ENCODE measurements around the gene SYT2. TPM values are rescaled to one million over a fixed set of nuclear protein-coding genes. Genes with fewer than 3 reads are reported as not detected.

SYT2 gene
- total RNA-seq, 2 experiments from 2014 or later, result not detected

GRCh38 chr1:202663131-202663530 is 47.1 kb downstream of the SYT2 start:
- CTCF ChIA-PET, result no interaction called here
- Mint-ChIP-seq H3K27me3 (peaks cover 13% of the 10 kb centered on the region), H3K9me3 (no peaks in the 10 kb centered on the region), H3K4me3 (no peak overlapping the region), H3K27ac (no peak overlapping the region), H3K36me3 (no peaks in the 10 kb centered on the region), H3K4me1 (ENCODE audit: low read depth) (no peaks in the 10 kb centered on the region)
- no peak for DNase-seq
- POLR2A ChIA-PET, result no interaction called here
- intact Hi-C loops (cut with micrococcal nuclease), result no loop called here

- DNase-seq, result no peak
- intact Hi-C loops (cut with micrococcal nuclease), result no loop called here
- no peaks in the 10 kb centered on the region for H3K36me3 Mint-ChIP-seq
- H3K9me3 Mint-ChIP-seq, result no peaks in the 10 kb centered on the region
- no peak overlapping the region for H3K4me3 Mint-ChIP-seq
- no peak overlapping the region for H3K27ac Mint-ChIP-seq
- ChIA-PET POLR2A (no interaction called here), CTCF (interaction anchor here (1.3 kb wide), 1 partner anchor 56 kb away, joined by 6 read pairs; no protein-coding TSS in a partner anchor)
- H3K27me3 Mint-ChIP-seq, result peaks cover 13% of the 10 kb centered on the region
- no peaks in the 10 kb centered on the region for H3K4me1 Mint-ChIP-seq (ENCODE audit: low read depth)
Observed at GRCh38 chr1:202662081-202662480, 48.2 kb downstream of the SYT2 start.

DNA sequence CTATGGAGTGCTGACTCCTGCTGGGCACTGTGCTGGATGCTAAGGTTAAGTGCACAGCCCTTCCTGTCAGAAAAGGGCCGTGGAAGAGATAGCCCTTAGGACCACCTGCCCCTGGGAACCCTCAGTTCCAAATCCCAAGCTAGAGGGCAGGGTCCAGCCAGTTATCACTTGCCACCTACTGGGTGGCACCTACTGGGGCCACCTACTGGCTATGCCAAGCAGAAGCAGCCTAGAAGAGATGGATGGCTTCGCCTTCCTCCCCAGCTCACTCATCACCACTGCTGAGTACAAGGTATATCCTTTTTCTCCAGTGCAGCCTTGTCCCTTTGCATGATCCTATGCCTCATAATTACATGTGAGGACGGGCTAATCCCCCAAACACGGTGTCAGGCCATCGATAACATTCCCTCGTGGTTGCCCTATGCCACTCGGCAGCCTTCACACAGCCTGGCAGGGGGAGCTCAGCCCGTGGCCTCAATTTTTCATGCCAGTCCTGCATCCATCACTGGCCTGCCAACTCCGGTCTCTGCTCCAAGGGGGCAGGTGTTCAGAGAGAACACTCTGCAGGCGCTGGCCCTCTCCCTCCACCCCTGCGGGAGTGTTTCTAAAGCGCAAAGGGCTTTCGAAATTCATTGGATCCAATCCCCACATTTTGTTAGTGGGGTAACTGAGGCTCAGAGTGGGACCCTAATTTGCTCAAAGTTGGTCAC is 49.0 kb downstream of the SYT2 start:
- no peaks in the 10 kb centered on the region for H3K36me3 Mint-ChIP-seq
- POLR2A ChIA-PET, result no interaction called here
- H3K9me3 Mint-ChIP-seq, result no peaks in the 10 kb centered on the region
- no peaks in the 10 kb centered on the region for H3K4me1 Mint-ChIP-seq (ENCODE audit: low read depth)
- peaks cover 13% of the 10 kb centered on the region for H3K27me3 Mint-ChIP-seq
- DNase-seq, result no peak
- no peak overlapping the region for H3K27ac Mint-ChIP-seq
- intact Hi-C loops (cut with micrococcal nuclease), result no loop called here
- CTCF ChIA-PET, result interaction anchor here (1.3 to 1.5 kb wide), 2 partner anchors 57 to 197 kb away, joined by 6 read pairs; no protein-coding TSS in a partner anchor
- no peak overlapping the region for H3K4me3 Mint-ChIP-seq

- Mint-ChIP-seq H3K36me3 (no peaks in the 10 kb centered on the region), H3K27me3 (peaks cover 12% of the 10 kb centered on the region), H3K27ac (no peak overlapping the region), H3K9me3 (no peaks in the 10 kb centered on the region), H3K4me3 (no peak overlapping the region), H3K4me1 (ENCODE audit: low read depth) (no peaks in the 10 kb centered on the region)
- CTCF ChIA-PET, result interaction anchor here (1.1 to 1.4 kb wide), 2 partner anchors 16 to 60 kb away, joined by 3 to 5 read pairs; no protein-coding TSS in a partner anchor
- intact Hi-C loops (cut with micrococcal nuclease), result no loop called here
- POLR2A ChIA-PET, result no interaction called here
- DNase-seq, result no peak
Observed at GRCh38 chr1:202659974-202660373, 50.3 kb downstream of the SYT2 start.

DNA sequence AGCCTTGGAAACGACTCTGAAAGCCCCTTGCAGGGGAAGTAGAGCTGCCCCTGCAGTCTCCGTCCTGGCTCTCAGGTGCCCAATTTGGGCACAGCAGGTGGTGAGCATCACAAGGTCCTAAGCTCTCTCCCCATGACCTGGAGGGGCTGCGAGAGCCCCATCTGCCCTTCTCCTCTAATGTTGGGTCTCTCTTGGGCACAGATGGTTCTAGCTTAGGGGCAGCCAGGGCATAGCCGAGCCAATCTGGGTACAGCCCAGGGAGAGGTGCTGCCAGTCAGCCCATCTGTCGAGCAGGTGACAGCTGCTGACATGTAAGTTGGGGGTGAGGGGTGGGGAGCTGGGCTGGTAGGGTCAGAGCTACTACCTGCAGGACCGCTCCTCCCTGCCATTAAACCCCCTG is 50.7 kb downstream of the SYT2 start:
- DNase-seq, result no peak
- no peaks in the 10 kb centered on the region for H3K36me3 Mint-ChIP-seq
- intact Hi-C loops (cut with micrococcal nuclease), result no loop called here
- no peaks in the 10 kb centered on the region for H3K9me3 Mint-ChIP-seq
- H3K27me3 Mint-ChIP-seq, result peaks cover 12% of the 10 kb centered on the region
- ChIA-PET POLR2A (no interaction called here), CTCF (interaction anchor here (1.1 to 1.4 kb wide), 2 partner anchors 16 to 60 kb away, joined by 3 to 5 read pairs; no protein-coding TSS in a partner anchor)
- H3K27ac Mint-ChIP-seq, result no peak overlapping the region
- H3K4me3 Mint-ChIP-seq, result no peak overlapping the region
- H3K4me1 Mint-ChIP-seq (ENCODE audit: low read depth), result no peaks in the 10 kb centered on the region

GRCh38 chr1:202658769-202659168 is 51.5 kb downstream of the SYT2 start:
- no peak for DNase-seq
- H3K27ac Mint-ChIP-seq, result no peak overlapping the region
- H3K4me1 Mint-ChIP-seq (ENCODE audit: low read depth), result no peaks in the 10 kb centered on the region
- ChIA-PET POLR2A (no interaction called here), CTCF (no interaction called here)
- H3K4me3 Mint-ChIP-seq, result no peak overlapping the region
- H3K36me3 Mint-ChIP-seq, result no peaks in the 10 kb centered on the region
- peaks cover 12% of the 10 kb centered on the region for H3K27me3 Mint-ChIP-seq
- intact Hi-C loops (cut with micrococcal nuclease), result no loop called here
- H3K9me3 Mint-ChIP-seq, result no peaks in the 10 kb centered on the region

GRCh38 chr1:202658251-202658759 is 51.9 kb downstream of the SYT2 start:
- no peaks in the 10 kb centered on the region for H3K36me3 Mint-ChIP-seq

DNA sequence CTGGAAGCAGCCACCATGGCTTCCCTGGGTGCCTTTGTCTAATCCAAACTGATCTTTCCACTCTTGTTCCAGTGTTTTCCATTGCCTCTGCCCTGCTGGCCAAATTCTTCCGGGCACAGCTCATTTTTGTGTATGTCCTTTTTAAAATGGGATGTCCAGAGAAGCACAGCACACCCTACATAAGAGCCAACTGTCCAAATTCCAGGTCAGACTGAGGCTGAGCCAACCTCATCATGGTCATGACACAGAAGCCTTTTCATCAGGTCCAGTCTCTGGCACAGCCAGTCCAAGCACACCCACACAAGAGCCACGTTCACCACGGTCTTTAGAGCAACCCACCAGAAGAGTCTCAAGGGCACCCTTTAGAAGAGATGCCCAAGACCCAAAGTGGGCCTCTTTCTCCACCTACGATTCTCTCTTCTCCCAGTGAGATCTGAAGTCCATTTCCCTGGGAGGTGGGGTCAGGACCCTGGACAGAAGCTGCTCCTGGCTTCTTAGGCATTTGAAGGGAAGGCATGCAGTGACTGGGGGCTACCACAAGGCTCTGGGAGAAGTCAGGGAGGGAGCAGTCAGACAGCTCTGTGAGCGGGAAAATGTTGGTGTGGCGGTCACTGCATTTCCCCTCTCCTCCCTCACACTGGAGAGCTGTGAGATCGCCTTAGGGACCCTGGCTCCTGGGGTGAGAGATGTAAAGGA is 53.2 kb downstream of the SYT2 start:
- DNase-seq, result no peak
- ChIA-PET POLR2A (no interaction called here), CTCF (interaction anchor here (0.8 kb wide), 1 partner anchor 63 kb away, joined by 3 read pairs; no protein-coding TSS in a partner anchor)
- intact Hi-C loops (cut with micrococcal nuclease), result no loop called here
- no peaks in the 10 kb centered on the region for H3K36me3 Mint-ChIP-seq
- no peak overlapping the region for H3K4me3 Mint-ChIP-seq
- peaks cover 5% of the 10 kb centered on the region for H3K27me3 Mint-ChIP-seq
- no peaks in the 10 kb centered on the region for H3K4me1 Mint-ChIP-seq (ENCODE audit: low read depth)
- H3K27ac Mint-ChIP-seq, result no peak overlapping the region
- no peaks in the 10 kb centered on the region for H3K9me3 Mint-ChIP-seq

More at GRCh38 chr1:202658251-202658759, 51.9 kb downstream of the SYT2 start:
- Mint-ChIP-seq H3K27ac (no peak overlapping the region), H3K27me3 (peaks cover 11% of the 10 kb centered on the region), H3K4me1 (ENCODE audit: low read depth) (no peaks in the 10 kb centered on the region), H3K9me3 (no peaks in the 10 kb centered on the region), H3K4me3 (no peak overlapping the region)
- intact Hi-C loops (cut with micrococcal nuclease), result no loop called here
- ChIA-PET CTCF (interaction anchor here (0.8 kb wide), 1 partner anchor 61 kb away, joined by 3 read pairs; no protein-coding TSS in a partner anchor), POLR2A (no interaction called here)
- DNase-seq, result no peak

DNA sequence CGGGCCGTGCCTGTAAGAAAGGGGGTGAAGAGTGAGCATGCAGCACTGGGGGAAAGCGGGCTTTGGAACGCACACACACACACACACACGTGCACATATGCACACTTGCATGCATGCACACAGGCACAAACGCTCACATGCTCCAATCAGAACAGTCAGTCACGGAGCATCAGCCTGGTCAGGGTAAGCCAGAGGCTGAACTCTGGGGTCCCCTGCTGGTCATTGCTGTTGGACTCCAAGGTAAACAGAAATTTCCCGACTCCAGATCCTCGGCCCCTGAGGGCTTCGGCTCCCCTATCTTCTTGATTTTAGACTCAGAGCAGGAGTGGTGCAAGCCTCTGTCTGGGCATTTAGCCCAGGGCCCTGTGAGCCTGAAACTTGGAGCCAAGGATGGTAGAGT is 54.2 kb downstream of the SYT2 start:
- intact Hi-C loops (cut with micrococcal nuclease), result no loop called here
- no peak overlapping the region for H3K27ac Mint-ChIP-seq
- H3K27me3 Mint-ChIP-seq, result peaks cover 5% of the 10 kb centered on the region
- H3K4me3 Mint-ChIP-seq, result no peak overlapping the region
- no peaks in the 10 kb centered on the region for H3K4me1 Mint-ChIP-seq (ENCODE audit: low read depth)
- no peak for DNase-seq
- CTCF ChIA-PET, result no interaction called here
- H3K9me3 Mint-ChIP-seq, result no peaks in the 10 kb centered on the region
- POLR2A ChIA-PET, result no interaction called here
- no peaks in the 10 kb centered on the region for H3K36me3 Mint-ChIP-seq

DNA sequence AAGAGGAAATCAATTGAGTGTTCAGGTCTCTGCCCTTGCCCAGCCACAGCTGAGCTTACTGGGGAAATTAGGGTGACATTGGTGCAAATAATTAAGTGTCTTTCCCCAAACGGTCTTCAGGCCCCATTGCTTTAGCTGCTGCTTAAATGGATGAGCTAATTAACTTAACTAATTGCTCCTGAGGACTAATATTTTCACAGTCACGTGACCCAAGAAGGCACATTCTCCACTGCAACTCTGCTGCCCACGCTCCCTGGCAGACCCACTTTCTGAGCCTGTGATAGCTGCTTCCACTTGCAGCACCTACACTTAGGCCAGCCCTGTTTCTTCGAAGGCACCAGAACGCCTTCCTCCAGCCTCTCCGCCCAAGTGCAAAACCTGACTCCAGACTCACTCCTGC is 56.2 kb downstream of the SYT2 start:
- no peak overlapping the region for H3K27ac Mint-ChIP-seq
- H3K27me3 Mint-ChIP-seq, result peaks cover 6% of the 10 kb centered on the region
- ChIA-PET POLR2A (no interaction called here), CTCF (no interaction called here)
- DNase-seq, result no peak
- intact Hi-C loops (cut with micrococcal nuclease), result no loop called here
- no peaks in the 10 kb centered on the region for H3K9me3 Mint-ChIP-seq
- H3K4me3 Mint-ChIP-seq, result no peak overlapping the region
- H3K4me1 Mint-ChIP-seq (ENCODE audit: low read depth), result no peaks in the 10 kb centered on the region
- H3K36me3 Mint-ChIP-seq, result no peaks in the 10 kb centered on the region

DNA sequence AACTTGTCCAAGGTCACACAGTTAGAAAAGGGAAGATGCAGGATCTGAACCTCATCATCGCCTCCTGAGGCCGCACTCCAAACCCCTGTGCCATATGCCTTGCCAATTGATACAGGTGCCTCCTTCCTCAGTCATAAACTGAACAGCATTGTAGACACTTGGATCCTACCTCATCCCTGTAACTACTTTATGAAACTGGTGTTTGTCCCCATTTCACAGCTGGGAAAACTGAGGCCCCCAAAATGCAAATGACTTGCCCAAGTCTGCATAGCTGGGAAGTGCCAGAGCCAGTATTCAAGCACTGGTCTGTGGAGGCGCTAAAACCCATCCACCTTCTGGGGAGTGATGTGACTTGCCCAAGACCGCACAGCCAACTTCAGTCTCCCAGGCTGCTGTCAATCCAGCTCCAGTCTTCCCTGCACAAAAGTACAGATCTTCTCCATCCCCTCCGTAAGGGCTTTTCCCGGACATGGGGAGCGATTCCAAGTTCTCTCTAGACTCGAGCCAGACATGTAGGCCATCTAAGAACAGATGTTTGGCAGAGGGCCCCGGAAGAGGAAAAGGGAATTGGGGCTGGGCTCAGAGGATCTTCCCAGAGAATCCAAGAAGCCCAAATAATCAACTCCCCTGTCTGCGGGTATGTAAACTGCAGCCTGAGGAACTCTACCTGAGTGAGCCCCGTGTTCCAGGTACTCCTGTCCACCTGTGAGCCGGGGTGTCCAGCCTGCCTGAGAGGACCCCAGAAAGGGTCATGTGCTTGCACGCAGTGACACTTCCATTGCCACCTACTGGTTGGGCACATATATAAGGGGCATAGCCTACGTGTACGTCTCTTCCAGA is 60.5 kb downstream of the SYT2 start:
- intact Hi-C loops (cut with micrococcal nuclease), result no loop called here
- no peak for DNase-seq
- Mint-ChIP-seq H3K27ac (no peak overlapping the region), H3K27me3 (peaks cover 13% of the 10 kb centered on the region), H3K9me3 (no peaks in the 10 kb centered on the region), H3K36me3 (no peaks in the 10 kb centered on the region), H3K4me3 (no peak overlapping the region), H3K4me1 (ENCODE audit: low read depth) (no peaks in the 10 kb centered on the region)
- POLR2A ChIA-PET, result no interaction called here
- CTCF ChIA-PET, result no interaction called here

DNA sequence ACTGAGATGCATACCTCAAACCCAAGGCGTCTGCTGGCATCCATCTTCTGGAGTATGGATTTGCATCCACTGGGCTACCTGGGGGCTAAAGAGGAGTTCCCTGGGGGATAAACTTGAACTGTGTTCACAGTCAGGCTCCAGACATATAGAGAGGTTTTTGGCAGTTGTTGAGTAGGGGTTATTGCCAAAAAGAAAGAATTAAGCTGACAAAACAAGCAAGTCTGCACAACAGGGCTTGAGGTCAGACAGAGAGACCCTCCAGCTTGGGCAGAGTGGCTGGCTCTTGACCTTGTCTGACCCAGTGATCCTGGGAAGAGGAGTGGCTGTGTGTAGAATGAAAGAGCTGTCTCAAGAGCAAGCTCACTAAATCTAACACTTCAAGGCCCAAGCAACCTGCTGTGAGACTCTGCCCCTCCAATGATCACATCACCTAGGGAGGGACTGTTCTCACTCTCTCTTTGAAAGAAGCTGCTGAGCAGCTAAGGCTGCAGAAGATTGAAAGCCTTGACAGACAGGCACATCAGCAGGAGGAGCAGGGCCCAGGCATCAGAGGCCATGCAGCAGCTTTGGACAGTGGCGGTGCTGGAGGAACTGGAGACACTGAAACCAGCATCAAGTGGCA is 61.5 kb downstream of the SYT2 start:
- Mint-ChIP-seq H3K4me1 (ENCODE audit: low read depth) (peaks cover 7% of the 10 kb centered on the region), H3K4me3 (no peak overlapping the region), H3K27ac (no peak overlapping the region), H3K9me3 (no peaks in the 10 kb centered on the region), H3K36me3 (no peaks in the 10 kb centered on the region), H3K27me3 (peaks cover 24% of the 10 kb centered on the region)
- ChIA-PET POLR2A (no interaction called here), CTCF (interaction anchor here (0.5 to 0.6 kb wide), 2 partner anchors 80 to 692 kb away, joined by 3 to 4 read pairs; no protein-coding TSS in a partner anchor)
- intact Hi-C loops (cut with micrococcal nuclease), result no loop called here
- no peak for DNase-seq

All from activated CD4-positive, alpha-beta memory T cell treated with anti-CD3 and anti-CD28 coated beads for 36 hours (primary cell).